Spleen (tissue), 7 donors: ENCODE measurements around the gene PLEKHA3.

ENCODE experiments used
- CTCF ChIP-seq, 11 experiments: fragments of 200-600 bp in 7 of 11; fragments of 450-650 bp in 4 of 11; sonication (generic) in 4 of 11; IDR thresholded peaks in 8 of 11; conservative IDR thresholded peaks in 3 of 11; 1 replicate in 7 of 11; 2 replicates in 4 of 11; pipeline versions ENCODE4 v1.4.0 to v1.8.0; 2016 to 2021; ENCODE audit warnings: antibody characterized with exemption in 11 of 11, inconsistent platforms in 4 of 11, mild to moderate bottlenecking in 1 of 11
- POLR2A ChIP-seq, 3 donors: fragments of 450-650 bp; IDR thresholded peaks; one replicate each; pipeline ENCODE4 v1.5.1; 2017; ENCODE audit warnings: antibody characterized with exemption in 3 of 3, mild to moderate bottlenecking in 1 of 3
- donor health status: DM: no; HTN: no; CAD: no; lungs with moderate emphysema.
- donor health status: DM: no; HTN: no; CAD: no.
- donor health status: DM: no; HTN: no; CAD: no.

- TF ChIP-seq CTCF (IDR thresholded peaks at IDR 0.05 in 8 of 11, conservative IDR thresholded peaks at IDR 0.05 in 3 of 11) (peak in 3 of 11 experiments; percentile 20 to 54 (median 40)), POLR2A (IDR thresholded peaks at IDR 0.05) (peak in 1 of 3 donors; percentile 80)
Measured at GRCh38 chr2:178480227-178481181, at the start of gene PLEKHA3.
